Astrocyte (in vitro differentiated cells and primary cell): ENCODE results near the gene OR51A2. TPM values are rescaled to one million over a fixed set of nuclear protein-coding genes. Genes with fewer than 3 reads are reported as not detected.

Experiments used
- DNase-seq: peaks from one replicate; pipeline ENCODE4 v3.0.0-alpha.2; 2010; ENCODE audit warnings: low read depth
- FAIRE-seq: peaks from 2 replicates; lab custom pipeline; 2011; peaks lifted over from hg19 to GRCh38; lab: Jason Lieb, UNC
- H2AFZ ChIP-seq: 2 replicates; pipeline ENCODE4 v1.6.0; 2012; ENCODE audit warnings: low read depth, low read length, inconsistent platforms
- H3K27ac ChIP-seq: 2 replicates; pipeline ENCODE4 v1.5.1; 2011; ENCODE audit warnings: low read depth, low read length, inconsistent platforms
- H3K27me3 ChIP-seq: 2 replicates; pipeline ENCODE4 v1.6.0; 2011; ENCODE audit warnings: low read length, inconsistent platforms; ENCODE audit not compliant: insufficient read depth
- H3K36me3 ChIP-seq: 2 replicates; pipeline ENCODE4 v1.5.1; 2011; ENCODE audit warnings: low read length, inconsistent platforms; ENCODE audit not compliant: insufficient read depth
- H3K4me1 ChIP-seq: 2 replicates; pipeline ENCODE4 v1.5.1; 2011; ENCODE audit warnings: low read length, inconsistent platforms; ENCODE audit not compliant: insufficient read depth
- H3K4me2 ChIP-seq: 2 replicates; pipeline ENCODE4 v1.6.0; 2012; ENCODE audit warnings: low read length, inconsistent platforms
- H3K4me3 ChIP-seq: 2 replicates; pipeline ENCODE4 v1.5.1; 2011; ENCODE audit warnings: low read depth, mild to moderate bottlenecking, low read length, inconsistent platforms; ENCODE audit not compliant: insufficient read depth
- H3K79me2 ChIP-seq: 2 replicates; pipeline ENCODE4 v1.6.0; 2012; ENCODE audit warnings: mild to moderate bottlenecking, low read length, inconsistent platforms; ENCODE audit not compliant: insufficient read depth
- H3K9ac ChIP-seq: 2 replicates; pipeline ENCODE4 v1.6.0; 2012; ENCODE audit warnings: mild to moderate bottlenecking, low read length, inconsistent platforms
- H3K9me3 ChIP-seq: 2 replicates; pipeline ENCODE4 v1.5.1; 2012; ENCODE audit warnings: low read depth, mild to moderate bottlenecking, low read length, inconsistent platforms; ENCODE audit not compliant: insufficient read depth
- H4K20me1 ChIP-seq: 2 replicates; pipeline ENCODE4 v1.6.0; 2012; ENCODE audit warnings: low read length, inconsistent platforms; ENCODE audit not compliant: insufficient read depth
- H3K27ac Mint-ChIP-seq: one replicate; pipeline ENCODE4 v1.8.0; 2021; ENCODE audit warnings: mild to moderate bottlenecking, mixed read lengths; ENCODE audit not compliant: unreplicated experiment
- H3K27me3 Mint-ChIP-seq: one replicate; pipeline ENCODE4 v1.8.0; 2021; ENCODE audit warnings: low read depth, mixed read lengths; ENCODE audit not compliant: unreplicated experiment
- H3K36me3 Mint-ChIP-seq: one replicate; pipeline ENCODE4 v1.8.0; 2021; ENCODE audit warnings: low read depth, mixed read lengths; ENCODE audit not compliant: unreplicated experiment
- H3K4me1 Mint-ChIP-seq: one replicate; pipeline ENCODE4 v1.8.0; 2021; ENCODE audit warnings: low read depth, mixed read lengths; ENCODE audit not compliant: unreplicated experiment
- H3K4me3 Mint-ChIP-seq: one replicate; pipeline ENCODE4 v1.8.0; 2021; ENCODE audit warnings: mild to moderate bottlenecking, moderate library complexity, mixed read lengths; ENCODE audit not compliant: unreplicated experiment
- H3K9me3 Mint-ChIP-seq: one replicate; pipeline ENCODE4 v1.8.0; 2021; ENCODE audit warnings: mild to moderate bottlenecking, mixed read lengths; ENCODE audit not compliant: unreplicated experiment
- EZH2 ChIP-seq: IDR thresholded peaks from 2 replicates; pipeline ENCODE4 v1.6.1; 2012; ENCODE audit warnings: mild to moderate bottlenecking, low read length, inconsistent platforms; ENCODE audit not compliant: insufficient read depth
- total RNA-seq: library from RNA; stranded (reverse); gene quantifications from 2 replicates; pipeline ENCODE4 v1.2.1, GENCODE V29; 2021
- TF ChIP-seq, protein P1 (sequence below): IDR thresholded peaks from 2 replicates; pipeline ENCODE4 v1.5.1; 2011; ENCODE audit warnings: low read depth, mild to moderate bottlenecking, inconsistent platforms, low read length, moderate library complexity; ENCODE audit not compliant: insufficient read depth

Gene OR51A2
- total RNA-seq, 1 donor from 2014 or later = not detected

GRCh38 chr11:4991060-4991459 lies 35.5 kb upstream of the OR51A2 start:
- Histone ChIP-seq H3K4me1 (no peaks in the 10 kb centered on the region), H2AFZ (no peak overlapping the region), H3K9me3 (no peaks in the 10 kb centered on the region), H3K79me2 (no peaks in the 10 kb centered on the region), H3K9ac (no peak overlapping the region), H3K4me2 (no peak overlapping the region), H3K27me3 (no peaks in the 10 kb centered on the region), H3K27ac (no peak overlapping the region), H3K36me3 (no peaks in the 10 kb centered on the region), H4K20me1 (no peaks in the 10 kb centered on the region), H3K4me3 (no peak overlapping the region)
- no peaks in the 10 kb centered on the region for H3K36me3 Mint-ChIP-seq
- FAIRE-seq (no peak), DNase-seq (no peak)
- H3K27ac Mint-ChIP-seq = no peak overlapping the region
- peaks cover 2% of the 10 kb centered on the region for H3K27me3 Mint-ChIP-seq
- TF ChIP-seq, protein P1, sequence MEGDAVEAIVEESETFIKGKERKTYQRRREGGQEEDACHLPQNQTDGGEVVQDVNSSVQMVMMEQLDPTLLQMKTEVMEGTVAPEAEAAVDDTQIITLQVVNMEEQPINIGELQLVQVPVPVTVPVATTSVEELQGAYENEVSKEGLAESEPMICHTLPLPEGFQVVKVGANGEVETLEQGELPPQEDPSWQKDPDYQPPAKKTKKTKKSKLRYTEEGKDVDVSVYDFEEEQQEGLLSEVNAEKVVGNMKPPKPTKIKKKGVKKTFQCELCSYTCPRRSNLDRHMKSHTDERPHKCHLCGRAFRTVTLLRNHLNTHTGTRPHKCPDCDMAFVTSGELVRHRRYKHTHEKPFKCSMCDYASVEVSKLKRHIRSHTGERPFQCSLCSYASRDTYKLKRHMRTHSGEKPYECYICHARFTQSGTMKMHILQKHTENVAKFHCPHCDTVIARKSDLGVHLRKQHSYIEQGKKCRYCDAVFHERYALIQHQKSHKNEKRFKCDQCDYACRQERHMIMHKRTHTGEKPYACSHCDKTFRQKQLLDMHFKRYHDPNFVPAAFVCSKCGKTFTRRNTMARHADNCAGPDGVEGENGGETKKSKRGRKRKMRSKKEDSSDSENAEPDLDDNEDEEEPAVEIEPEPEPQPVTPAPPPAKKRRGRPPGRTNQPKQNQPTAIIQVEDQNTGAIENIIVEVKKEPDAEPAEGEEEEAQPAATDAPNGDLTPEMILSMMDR = no peak
- no peak for TF ChIP-seq EZH2
- no peaks in the 10 kb centered on the region for H3K9me3 Mint-ChIP-seq
- no peaks in the 10 kb centered on the region for H3K4me1 Mint-ChIP-seq
- H3K4me3 Mint-ChIP-seq = no peak overlapping the region

DNA sequence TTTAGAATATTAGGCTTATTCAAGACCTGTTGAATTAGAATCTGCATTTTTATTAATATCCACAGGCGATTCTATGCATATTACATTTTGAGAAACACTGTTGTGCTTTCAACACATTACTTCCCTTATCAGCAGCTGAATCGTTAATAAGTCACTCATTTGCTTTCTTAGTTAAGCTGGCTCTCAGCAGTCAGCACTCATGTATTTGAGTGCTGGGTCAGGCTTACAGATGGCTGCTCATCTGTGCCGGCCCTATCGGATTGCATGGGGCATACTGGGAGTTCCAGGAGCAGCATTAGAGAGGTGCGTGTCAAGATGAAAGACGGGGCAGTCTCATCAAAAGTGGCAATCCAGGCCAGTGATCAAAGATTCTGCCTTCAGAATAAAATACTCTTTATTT lies 28.3 kb upstream of the OR51A2 start:
- Mint-ChIP-seq H3K4me1 (no peaks in the 10 kb centered on the region), H3K36me3 (no peaks in the 10 kb centered on the region), H3K9me3 (no peaks in the 10 kb centered on the region), H3K27me3 (no peaks in the 10 kb centered on the region), H3K4me3 (no peak overlapping the region), H3K27ac (no peak overlapping the region)
- FAIRE-seq = no peak
- Histone ChIP-seq H3K4me1 (no peaks in the 10 kb centered on the region), H2AFZ (no peak overlapping the region), H3K4me3 (no peak overlapping the region), H3K9me3 (no peaks in the 10 kb centered on the region), H3K9ac (no peak overlapping the region), H3K27ac (no peak overlapping the region), H3K79me2 (no peaks in the 10 kb centered on the region), H4K20me1 (no peaks in the 10 kb centered on the region), H3K27me3 (no peaks in the 10 kb centered on the region), H3K4me2 (no peak overlapping the region), H3K36me3 (no peaks in the 10 kb centered on the region)
- DNase-seq = no peak
- TF ChIP-seq, protein P1 = no peak
- no peak for TF ChIP-seq EZH2

GRCh38 chr11:4982678-4983077 lies 27.2 kb upstream of the OR51A2 start:
- Mint-ChIP-seq H3K27me3 (no peaks in the 10 kb centered on the region), H3K27ac (no peak overlapping the region), H3K9me3 (peaks cover 2% of the 10 kb centered on the region), H3K4me1 (no peaks in the 10 kb centered on the region), H3K36me3 (no peaks in the 10 kb centered on the region), H3K4me3 (no peak overlapping the region)
- Histone ChIP-seq H3K4me1 (no peaks in the 10 kb centered on the region), H3K4me2 (no peak overlapping the region), H3K9ac (no peak overlapping the region), H3K27ac (no peak overlapping the region), H3K4me3 (no peak overlapping the region), H3K36me3 (no peaks in the 10 kb centered on the region), H4K20me1 (no peaks in the 10 kb centered on the region), H3K27me3 (no peaks in the 10 kb centered on the region), H3K79me2 (no peaks in the 10 kb centered on the region), H2AFZ (no peak overlapping the region), H3K9me3 (no peaks in the 10 kb centered on the region)
- TF ChIP-seq, protein P1 = no peak
- TF ChIP-seq EZH2 = no peak
- no peak for FAIRE-seq
- no peak for DNase-seq
